Gastrocnemius medialis (tissue), 4 donors: Measurements from ENCODE around the gene FHOD3. TPM values are rescaled to one million over a fixed set of nuclear protein-coding genes. Genes with fewer than 3 reads are reported as not detected.
A peak's percentile ranks its signal among the peaks of the same experiment; 100 is the strongest.

Source experiments
- ATAC-seq, 2 donors: fragments of 150-250 bp; one replicate each; pipeline ENCODE4 v1.9.1; 2016
- DNase-seq, 2 donors: peaks; one replicate each; pipeline ENCODE4 v3.0.0-alpha.2; 2019
- H3K27ac ChIP-seq, 4 donors: fragments of 200-600 bp; sonication (generic); 1 replicate in 1 of 4; 2 replicates in 3 of 4; pipeline ENCODE4 v1.5.1; 2016 to 2018; ENCODE audit warnings: mild to moderate bottlenecking in 2 of 4, moderate library complexity in 1 of 4
- H3K27me3 ChIP-seq, 3 donors: fragments of 200-600 bp; sonication (generic) in 2 of 3; 1 replicate in 1 of 3; 2 replicates in 2 of 3; pipeline versions ENCODE4 v1.5.1 to v1.6.0; 2016 to 2019; ENCODE audit warnings: mild to moderate bottlenecking in 1 of 3, moderate library complexity in 1 of 3
- H3K36me3 ChIP-seq, 2 donors: fragments of 200-600 bp; sonication (generic) in 1 of 2; one replicate each; pipeline ENCODE4 v1.5.1; 2017 to 2018
- H3K4me1 ChIP-seq, 2 donors: fragments of 200-600 bp; sonication (generic) in 1 of 2; one replicate each; pipeline ENCODE4 v1.5.1; 2016 to 2017; ENCODE audit warnings: mild to moderate bottlenecking in 2 of 2
- H3K4me3 ChIP-seq, 4 donors: fragments of 200-600 bp; sonication (generic) in 3 of 4; 1 replicate in 1 of 4; 2 replicates in 3 of 4; pipeline ENCODE4 v1.5.1; 2016 to 2019; ENCODE audit warnings: mild to moderate bottlenecking in 2 of 4
- H3K9me3 ChIP-seq, 3 donors: fragments of 200-600 bp; sonication (generic) in 2 of 3; 1 replicate in 1 of 3; 2 replicates in 2 of 3; pipeline ENCODE4 v1.5.1; 2016 to 2019
- CTCF ChIP-seq, 5 experiments: fragments of 450-650 bp in 3 of 5; fragments of 200-600 bp in 2 of 5; sonication (generic) in 2 of 5; IDR thresholded peaks in 4 of 5; conservative IDR thresholded peaks in 1 of 5; 1 replicate in 4 of 5; 2 replicates in 1 of 5; pipeline ENCODE4 v1.5.1; 2016 to 2019; ENCODE audit warnings: antibody characterized with exemption in 5 of 5, mild to moderate bottlenecking in 3 of 5, moderate library complexity in 3 of 5
- POLR2A ChIP-seq, 2 donors: fragments of 450-650 bp; IDR thresholded peaks; one replicate each; pipeline ENCODE4 v1.6.1; 2017; ENCODE audit warnings: antibody characterized with exemption in 2 of 2, mild to moderate bottlenecking in 2 of 2, moderate library complexity in 2 of 2
- in situ Hi-C, 4 donors: fragments of 200-750 bp; cut with MboI; loops; one replicate each; pipeline versions ENCODE4 v1.15.0 to v1.8.0; 2017; ENCODE audit warnings: low sequenced_read_pairs in 4 of 4
- intact Hi-C: fragments of 100-400 bp; cut with DNase I; formaldehyde crosslinking; loops from one replicate; pipeline ENCODE4 v1.15.1; 2023; ENCODE audit warnings: low total_unique reads
- total RNA-seq, 4 donors: library from RNA; depleted of rRNA; stranded (reverse); fragments of >200 nt; gene quantifications; one replicate each; pipeline versions ENCODE4 v1.1.0 to v1.2.3, GENCODE V29; 2016

FHOD3 gene
- total RNA-seq, 4 donors from 2014 or later = 10.0 to 32.5 (median 17.0) TPM

GRCh38 chr18:36578871-36579710 is 281.6 kb downstream of the FHOD3 start:
- ATAC-seq (no peak), DNase-seq (no peak)
- Histone ChIP-seq H3K36me3 (no peaks in the 10 kb centered on the region), H3K4me1 (peaks cover 0 to 5% of the 10 kb centered on the region in 2 donors), H3K27ac (no peak overlapping the region), H3K9me3 (no peaks in the 10 kb centered on the region), H3K27me3 (no peaks in the 10 kb centered on the region), H3K4me3 (no peak overlapping the region)
- intact Hi-C loops = loop anchor here (10.0 kb wide), 1 partner anchor 114 kb away; no protein-coding TSS in a partner anchor
- no peak for TF ChIP-seq POLR2A (IDR thresholded peaks at IDR 0.05)
- in situ Hi-C loops = loop anchor here in 1 of 4 donors (10.0 kb wide), 1 partner anchor 294 kb away; no protein-coding TSS in a partner anchor

GRCh38 chr18:36580266-36580665 is 282.8 kb downstream of the FHOD3 start:
- peak; percentile 44 to 71 for ATAC-seq
- H3K4me3 ChIP-seq = no peak overlapping the region

GRCh38 chr18:36580874-36581750 is 283.6 kb downstream of the FHOD3 start:
- Histone ChIP-seq H3K4me1 (peaks cover 0 to 5% of the 10 kb centered on the region in 2 donors), H3K36me3 (no peaks in the 10 kb centered on the region), H3K27ac (peak overlapping the region in 3 of 4 donors; percentile 19 to 36 (median 23)), H3K4me3 (no peak overlapping the region), H3K9me3 (no peaks in the 10 kb centered on the region), H3K27me3 (no peaks in the 10 kb centered on the region)
- DNase-seq = no peak
- ATAC-seq = peak; percentile 12 to 24
- TF ChIP-seq POLR2A (IDR thresholded peaks at IDR 0.05) (no peak), CTCF (IDR thresholded peaks at IDR 0.05 in 4 of 5, conservative IDR thresholded peaks at IDR 0.05 in 1 of 5) (no peak)
- in situ Hi-C loops (no loop called here), intact Hi-C loops (no loop called here)

More at GRCh38 chr18:36580266-36580665, 282.8 kb downstream of the FHOD3 start:
- DNase-seq = peak; percentile 17 to 32
- in situ Hi-C loops (no loop called here), intact Hi-C loops (no loop called here)
- Histone ChIP-seq H3K9me3 (no peaks in the 10 kb centered on the region), H3K27ac (peak overlapping the region in 2 of 4 donors; percentile 19 to 23), H3K4me1 (peaks cover 0 to 5% of the 10 kb centered on the region in 2 donors), H3K27me3 (no peaks in the 10 kb centered on the region), H3K36me3 (no peaks in the 10 kb centered on the region)
- no peak for TF ChIP-seq POLR2A (IDR thresholded peaks at IDR 0.05)
- no peak for TF ChIP-seq CTCF (IDR thresholded peaks at IDR 0.05 in 4 of 5, conservative IDR thresholded peaks at IDR 0.05 in 1 of 5)

- DNase-seq (no peak), ATAC-seq (no peak)
- in situ Hi-C loops = no loop called here
- TF ChIP-seq CTCF (IDR thresholded peaks at IDR 0.05 in 4 of 5, conservative IDR thresholded peaks at IDR 0.05 in 1 of 5) = no peak
- TF ChIP-seq POLR2A (IDR thresholded peaks at IDR 0.05) = no peak
- Histone ChIP-seq H3K4me1 (peaks cover 0 to 5% of the 10 kb centered on the region in 2 donors), H3K9me3 (no peaks in the 10 kb centered on the region), H3K4me3 (no peak overlapping the region), H3K27me3 (no peaks in the 10 kb centered on the region), H3K27ac (no peak overlapping the region), H3K36me3 (no peaks in the 10 kb centered on the region)
- intact Hi-C loops = no loop called here
Observed at GRCh38 chr18:36582988-36583745, 285.7 kb downstream of the FHOD3 start.
